Inflammatory macrophage treated with lipopolysaccharide for 4 hours (primary cell): ENCODE data around the gene GPATCH1.
A peak's percentile ranks its signal among the peaks of the same experiment; 100 is the strongest.

Experiments
- DNase-seq: peaks from one replicate; pipeline ENCODE4 v3.0.0-alpha.2; 2020

Gene GPATCH1

GRCh38 chr19:33063753-33064457, 17.1 kb upstream of the GPATCH1 start:
- no peak for DNase-seq

- DNase-seq, result no peak
These were observed 16.6 kb upstream of the GPATCH1 start for GRCh38 chr19:33064458-33064791.

- peak; percentile 23 for DNase-seq
These were observed 16.0 kb upstream of the GPATCH1 start, which contains the start of gene RHPN2 for GRCh38 chr19:33064792-33065550. Gene RHPN2, minus strand, starts transcription at chr19:33064888. Its CDS starts 36 bp downstream, at chr19:33064852.

DNA sequence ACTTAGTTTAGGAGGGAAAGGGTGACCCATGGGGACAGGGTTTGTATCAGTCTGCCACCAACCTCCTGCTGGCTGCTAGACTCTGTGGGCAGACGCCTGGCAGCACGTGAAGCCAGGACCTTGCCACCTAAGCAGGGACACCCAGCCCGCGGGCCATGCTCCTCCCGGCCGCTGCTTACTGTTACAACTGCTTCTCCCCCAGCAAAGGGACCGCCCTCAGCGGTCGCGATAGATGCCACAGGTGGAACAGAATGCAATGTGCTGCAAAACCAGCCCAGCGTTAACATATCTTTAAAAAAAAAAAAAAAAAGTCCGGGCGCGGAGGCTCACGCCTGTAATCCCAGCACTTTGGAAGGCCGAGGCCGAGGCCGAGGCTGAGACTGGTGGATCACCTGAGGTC, 14.4 kb upstream of the GPATCH1 start:
- DNase-seq, result no peak

GRCh38 chr19:33067121-33067520, 13.9 kb upstream of the GPATCH1 start:
- no peak for DNase-seq

DNA sequence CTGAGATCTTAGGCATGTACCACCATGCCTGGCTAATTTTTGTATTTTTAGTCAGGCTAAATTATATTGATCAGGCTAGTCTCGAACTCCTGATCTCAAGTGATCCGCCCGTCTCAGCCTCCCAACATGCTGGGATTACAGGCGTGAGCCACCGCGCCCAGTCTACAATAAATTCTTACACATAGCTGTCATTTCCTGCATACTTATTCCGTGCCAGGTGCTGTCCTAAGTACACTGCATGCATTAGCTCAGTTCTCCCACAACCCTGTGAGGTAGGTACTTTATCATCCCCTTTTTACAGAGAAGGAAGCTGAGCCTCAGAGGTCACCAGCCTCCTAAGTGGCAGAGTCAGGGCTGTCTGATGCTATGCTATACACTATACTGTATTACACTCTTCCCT, 9.1 kb upstream of the GPATCH1 start:
- DNase-seq, result no peak

DNA sequence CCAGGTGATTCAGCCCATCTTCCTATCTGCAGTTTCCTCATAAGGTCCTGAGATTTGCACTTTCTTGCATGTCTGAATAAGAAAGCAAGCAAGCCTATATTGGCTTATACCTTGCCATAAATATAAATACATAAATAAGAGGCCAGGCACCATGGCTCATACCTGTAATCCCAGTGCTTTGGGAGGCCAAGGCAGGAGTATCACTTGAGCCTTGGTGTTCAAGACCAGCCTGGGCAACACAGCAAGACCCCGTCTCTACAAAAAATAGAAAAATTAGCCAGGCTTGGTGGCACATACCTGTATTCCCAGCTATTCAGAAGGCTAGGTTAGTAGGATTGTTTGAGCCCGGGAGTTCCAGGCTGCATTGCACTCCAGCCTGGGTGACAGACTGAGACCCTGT, 5.5 kb upstream of the GPATCH1 start:
- DNase-seq, result no peak

GRCh38 chr19:33085570-33086128, 4.7 kb downstream of the GPATCH1 start:
- no peak for DNase-seq

DNA sequence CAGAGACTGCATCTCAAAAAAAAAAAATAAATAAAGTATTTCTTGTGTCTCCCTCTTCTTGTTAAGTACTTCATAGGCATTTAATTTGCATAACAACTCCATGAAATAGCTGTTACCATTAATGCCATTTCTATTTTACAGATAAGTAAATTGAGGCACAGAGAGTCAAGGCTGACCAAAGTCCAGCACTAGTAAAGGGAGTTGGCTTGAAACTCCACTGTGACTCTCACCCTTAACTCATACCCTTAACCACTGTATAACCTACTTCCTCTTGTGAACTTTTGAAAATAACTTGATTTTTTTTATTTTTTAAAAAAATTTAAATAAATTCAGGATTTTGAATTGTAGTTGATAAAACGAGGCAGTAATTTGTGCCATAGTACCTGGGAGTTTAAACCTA, 6.0 kb downstream of the GPATCH1 start:
- DNase-seq, result no peak

DNA sequence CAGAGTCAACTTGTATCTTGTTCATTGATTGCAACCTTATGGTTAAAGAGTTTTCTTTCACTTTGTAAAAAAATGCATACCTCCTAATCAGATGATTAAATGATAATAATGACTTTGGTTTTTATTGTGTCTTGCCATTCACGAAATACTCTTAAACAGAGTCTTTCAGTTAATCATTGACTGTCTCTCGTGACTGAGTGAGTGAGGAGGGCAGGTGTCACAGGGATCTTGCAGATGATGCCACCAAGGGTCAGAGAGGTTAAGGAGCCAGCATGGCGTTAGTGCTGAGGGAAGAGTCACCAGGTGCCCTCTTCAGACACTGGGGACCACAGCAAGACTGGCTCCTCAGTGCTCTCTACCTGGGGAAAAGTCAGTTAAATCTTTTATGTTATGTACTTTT, 8.0 kb downstream of the GPATCH1 start:
- no peak for DNase-seq

- DNase-seq, result no peak
These were observed 9.2 kb downstream of the GPATCH1 start for GRCh38 chr19:33090179-33090578.

DNA sequence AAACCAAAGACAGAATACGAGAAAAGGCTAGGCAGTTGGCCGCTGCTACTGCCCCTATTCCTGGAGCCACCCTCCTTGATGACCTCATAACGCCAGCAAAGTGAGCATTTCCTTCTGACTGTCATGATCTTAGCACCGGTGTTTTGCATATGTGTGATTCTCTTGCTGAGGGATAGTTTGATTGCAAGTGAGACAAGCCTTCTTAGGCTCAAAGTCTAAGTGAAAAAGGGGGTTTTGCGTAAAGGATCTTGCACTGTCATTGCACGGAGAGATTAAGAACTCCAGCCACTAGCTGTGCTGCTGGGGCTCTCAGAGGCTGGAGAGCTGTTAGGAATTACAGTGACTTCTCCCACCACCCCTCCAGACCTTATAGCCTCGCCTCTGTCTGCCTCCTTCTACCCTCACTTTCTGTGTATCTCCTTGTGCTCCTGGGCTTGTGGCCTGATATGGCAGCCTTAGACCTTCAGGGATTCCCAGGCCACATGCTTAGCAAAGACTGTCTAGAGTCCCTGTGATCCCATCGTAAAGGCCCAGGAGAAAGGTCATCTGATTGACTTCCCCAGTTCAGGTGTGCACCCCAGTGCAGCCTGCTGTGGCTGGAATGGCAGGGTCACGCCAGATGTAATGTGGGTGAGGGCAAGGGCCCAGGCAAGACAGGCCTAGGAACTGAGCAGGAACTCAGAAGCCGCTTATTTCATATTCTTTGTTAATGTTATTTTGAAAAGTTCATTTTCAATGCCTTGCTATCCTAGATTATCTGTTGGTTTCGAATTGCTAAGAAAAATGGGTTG, 12.6 kb downstream of the GPATCH1 start:
- DNase-seq, result no peak

- DNase-seq, result no peak
These were observed 13.6 kb downstream of the GPATCH1 start for GRCh38 chr19:33094436-33095067.

DNA sequence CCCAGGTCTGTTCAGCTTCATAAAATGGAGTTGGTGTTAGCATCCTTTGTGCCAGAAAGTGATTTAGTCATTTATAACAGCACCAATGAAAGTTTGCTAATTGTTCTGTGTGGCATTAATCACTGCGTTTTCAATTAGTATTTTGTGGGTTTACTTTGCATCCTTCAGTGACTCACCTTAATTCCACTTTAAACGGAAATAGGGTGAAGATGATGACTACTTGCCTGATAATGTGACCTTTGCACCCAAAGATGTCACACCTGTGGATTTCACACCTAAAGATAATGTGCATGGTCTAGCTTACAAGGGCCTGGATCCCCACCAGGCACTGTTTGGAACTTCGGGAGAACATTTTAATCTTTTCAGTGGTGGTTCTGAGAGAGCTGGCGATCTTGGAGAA, 15.0 kb downstream of the GPATCH1 start:
- DNase-seq, result no peak

DNA sequence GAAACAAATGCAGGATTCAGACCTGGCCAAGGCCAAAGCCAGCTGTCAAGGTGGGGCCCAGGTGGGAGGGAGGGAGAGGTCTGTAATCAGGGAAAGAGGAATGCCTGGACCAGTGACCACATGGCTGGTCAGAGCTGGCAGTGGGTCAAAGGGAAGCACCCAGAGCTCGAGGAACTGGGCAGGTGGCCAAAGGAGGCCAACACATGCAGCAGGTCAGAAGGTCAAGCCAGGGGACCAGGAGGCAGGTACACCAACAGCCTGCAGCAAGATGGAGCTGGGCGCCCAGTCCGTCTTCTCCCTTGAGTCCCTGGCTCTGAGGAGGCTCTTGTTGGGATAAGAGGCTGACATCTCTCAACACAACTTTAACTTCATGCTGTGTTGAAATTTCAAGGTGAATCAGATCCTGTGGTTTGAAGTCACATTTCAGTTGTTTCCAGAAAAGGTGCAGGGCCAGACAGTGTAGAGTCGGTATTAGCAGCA, 17.1 kb downstream of the GPATCH1 start:
- no peak for DNase-seq

- no peak for DNase-seq
These were observed 20.1 kb downstream of the GPATCH1 start for GRCh38 chr19:33100894-33101644.

DNA sequence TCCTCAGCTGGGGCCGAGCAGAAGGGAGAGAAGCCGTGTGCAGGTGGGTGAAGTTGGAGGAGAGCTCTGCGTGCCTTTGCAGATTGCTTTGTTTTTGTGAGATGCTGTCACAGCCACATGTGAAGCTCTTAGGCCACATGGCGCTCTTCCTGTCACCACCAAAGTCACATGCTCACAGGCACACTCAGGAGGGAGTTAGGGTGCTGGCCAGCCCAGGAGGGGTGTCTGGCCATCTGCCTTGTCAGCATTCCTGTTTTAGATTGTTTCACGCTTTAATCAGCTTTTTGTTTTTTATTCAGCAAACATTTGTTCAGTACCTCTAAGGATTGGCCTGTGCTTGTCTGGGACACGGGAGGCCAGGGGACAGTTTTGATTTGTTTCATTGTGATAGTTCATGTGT, 21.9 kb downstream of the GPATCH1 start:
- DNase-seq, result no peak

DNA sequence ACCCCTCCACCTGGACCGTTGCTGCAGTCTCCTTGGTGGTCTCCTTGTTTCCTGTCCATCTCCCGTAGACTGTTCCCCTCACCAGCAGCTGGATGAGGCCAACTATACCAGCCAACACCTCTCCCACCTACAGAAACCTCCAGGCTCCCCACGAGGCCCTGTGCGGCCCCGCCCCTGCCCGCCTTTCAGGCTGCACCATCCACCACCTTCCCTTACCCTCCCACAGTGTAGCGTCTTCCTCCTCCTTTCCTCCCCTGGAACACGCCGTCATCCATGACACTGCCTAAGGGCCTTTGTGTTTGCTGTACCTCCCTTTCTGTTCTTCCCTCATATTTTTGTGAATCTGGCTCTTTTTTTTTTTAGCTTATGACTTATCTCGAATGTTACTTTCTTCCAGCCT, 27.2 kb downstream of the GPATCH1 start:
- no peak for DNase-seq

GRCh38 chr19:33110137-33110910, 29.3 kb downstream of the GPATCH1 start:
- DNase-seq, result no peak

DNA sequence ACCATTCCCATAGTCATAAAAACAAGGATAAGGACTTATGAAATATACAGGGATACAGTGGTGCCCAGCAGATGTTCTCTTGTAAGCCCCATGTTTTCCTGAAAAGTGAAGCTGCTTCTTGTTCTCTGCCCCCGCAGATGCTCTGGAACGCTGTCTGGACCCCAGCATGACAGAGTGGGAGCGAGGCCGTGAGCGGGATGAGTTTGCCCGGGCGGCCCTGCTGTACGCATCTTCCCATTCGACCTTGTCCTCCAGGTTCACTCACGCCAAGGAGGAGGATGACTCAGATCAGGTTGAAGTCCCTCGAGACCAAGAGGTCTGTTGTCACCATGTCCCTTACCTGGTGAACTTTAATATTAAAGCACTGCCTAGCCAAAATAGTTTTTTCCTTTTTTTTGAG, 30.6 kb downstream of the GPATCH1 start:
- no peak for DNase-seq

DNA sequence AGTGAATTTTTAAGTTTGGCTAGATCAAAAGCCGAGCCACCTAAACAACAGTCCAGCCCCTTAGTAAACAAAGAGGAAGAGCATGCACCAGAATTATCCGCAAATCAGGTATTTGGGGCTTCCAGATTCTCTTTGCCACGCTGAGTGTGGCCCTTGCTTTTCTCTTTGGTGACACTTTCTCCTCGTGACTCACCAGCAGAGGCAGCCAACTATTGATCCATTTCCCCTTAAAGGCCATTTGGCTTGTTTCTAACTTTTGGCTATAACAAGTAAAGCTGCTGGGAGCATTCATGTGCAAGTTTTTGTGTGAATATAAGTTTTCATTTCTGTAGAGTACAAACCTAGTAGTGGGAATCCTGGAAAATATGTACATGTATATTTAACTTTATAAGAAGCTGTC, 33.3 kb downstream of the GPATCH1 start:
- no peak for DNase-seq
